ENCODE data around the gene KCNQ1.

Gene KCNQ1

DNA sequence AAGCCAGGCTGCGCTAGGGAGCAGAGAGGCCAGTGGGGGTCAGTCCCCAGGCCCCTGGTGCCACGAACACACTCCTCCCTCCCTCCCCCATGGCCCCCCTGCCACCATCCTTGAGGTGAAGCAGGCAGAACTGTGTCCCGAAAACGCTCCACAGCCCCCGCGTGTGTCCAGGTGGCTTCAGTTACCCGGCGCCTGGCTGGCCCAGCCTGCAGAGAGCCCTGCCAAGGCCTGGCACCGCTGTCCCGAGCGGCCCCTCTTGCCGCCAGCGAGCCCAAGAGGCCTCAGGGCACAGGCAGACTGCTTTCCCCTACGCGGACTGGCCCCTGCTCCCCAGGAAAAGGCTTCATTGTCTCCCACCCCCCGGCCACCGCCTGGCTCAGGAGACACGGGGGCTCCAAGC lies 413.1 kb downstream of the KCNQ1 start:
- DNase-seq (ENCODE audit: low read depth, low spot score) = no peak

DNA sequence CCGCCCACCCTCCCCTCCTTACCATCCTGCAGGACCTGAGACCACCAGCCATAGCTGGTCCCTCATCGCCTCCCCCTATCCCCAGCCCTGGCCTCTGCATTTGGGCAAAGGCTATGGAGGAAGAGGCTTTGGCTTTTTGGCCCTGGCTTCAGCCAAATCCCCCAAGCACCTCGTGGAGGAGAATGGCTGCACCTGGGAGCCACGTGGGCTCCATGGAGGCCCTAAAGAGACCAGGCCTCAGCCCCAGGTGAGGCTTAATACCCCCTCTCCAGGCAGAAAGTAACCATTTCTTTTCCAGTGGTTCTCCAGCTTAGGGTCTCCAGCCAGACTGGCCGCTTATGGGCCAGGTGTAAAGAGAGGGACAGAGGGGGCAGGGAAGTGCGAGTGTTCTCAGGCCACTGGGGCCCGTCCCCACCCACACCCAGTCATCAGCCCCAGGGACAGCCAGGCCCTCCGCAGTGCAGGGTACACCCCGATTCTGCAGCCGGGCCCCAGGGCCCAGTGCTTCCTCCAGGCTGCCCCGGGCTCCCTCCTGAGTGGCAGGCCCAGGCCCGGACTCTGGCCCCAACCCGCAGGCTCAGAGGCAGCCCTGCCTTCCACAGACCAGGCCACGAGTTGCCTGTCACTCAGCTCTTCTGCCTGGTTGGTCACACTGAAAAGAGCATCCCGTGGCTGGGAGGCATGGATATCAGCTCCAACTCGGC lies 414.3 kb downstream of the KCNQ1 start:
- DNase-seq (ENCODE audit: low read depth, low spot score) = no peak

DNA sequence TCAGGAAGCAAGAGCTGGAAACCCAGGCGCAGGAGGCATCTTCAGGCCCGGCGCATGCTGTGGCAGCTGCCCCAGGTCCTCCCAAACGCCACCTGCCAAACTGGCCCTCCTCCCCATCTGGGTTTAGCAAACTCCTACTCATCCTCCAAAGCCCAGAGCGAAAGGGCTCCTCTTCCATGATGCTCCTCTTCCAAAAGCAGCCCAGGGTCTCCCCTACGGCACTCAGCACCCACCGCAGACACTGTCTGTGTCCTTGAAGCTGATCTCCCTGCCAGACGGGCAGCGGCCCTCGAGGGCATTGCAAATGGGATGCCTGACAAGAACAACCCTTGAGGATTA lies 414.9 kb downstream of the KCNQ1 start:
- no peak for DNase-seq (ENCODE audit: low read depth, low spot score)

DNA sequence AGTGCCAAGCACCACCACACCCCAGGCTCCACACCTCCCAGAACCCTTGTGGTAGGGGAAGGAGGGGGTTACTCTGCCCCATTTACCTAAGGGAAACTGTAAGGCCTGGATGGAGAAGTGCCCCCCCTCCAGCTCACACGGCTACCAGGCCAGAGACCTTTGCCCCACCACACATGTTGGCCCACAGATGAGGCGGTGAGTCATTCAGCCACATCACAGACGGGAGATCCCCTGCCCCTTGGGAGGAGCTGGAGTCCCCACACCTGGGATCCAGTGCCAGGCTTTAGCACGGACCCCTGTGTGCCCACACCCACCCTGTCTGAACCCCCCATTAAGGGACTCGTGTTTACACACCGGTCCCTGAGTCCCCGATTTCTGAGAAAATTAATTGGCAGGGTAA lies 415.8 kb downstream of the KCNQ1 start:
- no peak for DNase-seq (ENCODE audit: low read depth, low spot score)

DNA sequence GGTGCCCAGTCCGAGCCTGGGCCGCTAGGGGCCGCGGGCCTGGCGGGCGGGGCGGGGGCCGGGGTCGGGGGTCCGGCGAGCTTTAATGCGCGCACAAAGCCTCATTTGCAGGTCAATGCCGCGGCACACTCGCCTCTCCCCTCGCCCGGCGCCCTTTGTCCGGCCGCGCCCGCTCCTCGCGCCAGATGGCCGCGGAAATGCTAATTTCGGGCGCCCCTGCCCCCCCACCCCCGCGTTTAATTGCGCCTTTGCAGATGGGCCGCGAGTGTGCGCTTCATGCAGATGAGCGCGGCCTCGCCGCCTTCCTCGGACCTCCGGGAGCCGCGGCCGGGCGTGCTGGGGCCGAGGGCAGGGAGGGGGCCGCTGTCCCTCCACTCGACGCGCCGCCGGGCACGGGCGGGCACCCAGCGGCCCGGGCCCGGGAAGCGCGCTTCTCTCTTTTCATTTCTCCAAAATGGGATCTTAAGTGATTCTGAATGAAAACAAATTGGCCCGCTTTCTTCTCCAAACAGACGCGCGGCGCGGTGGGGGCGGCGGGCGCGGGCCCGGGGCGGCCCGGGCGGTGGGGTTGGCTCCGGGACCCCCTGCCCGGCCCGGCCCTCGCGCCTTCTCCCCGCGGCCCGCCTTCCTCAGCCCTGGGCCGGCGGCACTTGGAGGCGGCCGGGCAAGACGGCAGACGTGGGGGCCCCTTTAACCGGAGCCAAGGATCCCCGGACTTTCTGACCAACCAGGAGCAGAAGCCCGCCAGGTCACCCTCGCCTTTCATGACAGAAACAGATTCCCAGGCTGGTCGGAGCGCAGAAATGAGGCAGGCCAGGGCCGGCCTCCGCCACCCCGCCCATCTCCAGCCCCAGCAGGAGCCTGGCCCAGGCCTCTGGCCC lies 417.8 kb downstream of the KCNQ1 start:
- no peak for DNase-seq (ENCODE audit: low read depth, low spot score)

DNA sequence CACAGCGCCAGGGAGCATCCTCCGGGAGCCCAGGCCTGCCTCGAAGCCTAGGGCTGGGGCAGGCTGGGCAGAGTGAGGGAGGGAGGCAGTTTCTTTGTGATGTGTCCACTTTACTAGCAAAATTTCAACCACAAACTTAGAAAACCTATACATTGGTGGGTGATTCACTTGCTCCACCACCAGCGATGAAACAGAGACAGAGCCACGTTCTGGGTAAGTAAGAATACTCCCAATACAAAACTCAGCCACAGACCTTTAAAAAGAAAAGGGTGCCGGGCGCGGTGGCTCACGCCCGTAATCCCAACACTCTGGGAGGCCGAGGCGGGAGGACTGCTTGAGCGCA lies 418.4 kb downstream of the KCNQ1 start:
- DNase-seq (ENCODE audit: low read depth, low spot score) = no peak

DNA sequence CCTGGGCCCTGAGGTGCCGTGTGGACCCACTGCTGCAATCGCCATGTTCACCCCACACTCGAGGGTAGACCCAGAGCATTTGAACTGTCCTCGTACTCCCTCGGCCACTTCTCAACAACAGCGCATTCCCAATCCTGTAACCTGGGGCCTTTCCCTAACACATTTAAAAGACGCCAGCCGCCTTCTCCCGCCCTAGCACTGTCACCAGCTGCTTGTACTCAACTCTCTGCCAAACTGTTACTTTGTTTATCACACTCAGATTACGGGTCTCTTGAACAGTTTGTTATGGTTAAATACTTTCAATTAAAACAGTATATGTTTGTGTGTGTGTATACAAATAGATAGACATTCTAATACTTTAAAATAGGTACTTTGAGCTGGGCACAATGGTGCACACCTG lies 420.1 kb downstream of the KCNQ1 start:
- no peak for DNase-seq (ENCODE audit: low read depth, low spot score)

DNA sequence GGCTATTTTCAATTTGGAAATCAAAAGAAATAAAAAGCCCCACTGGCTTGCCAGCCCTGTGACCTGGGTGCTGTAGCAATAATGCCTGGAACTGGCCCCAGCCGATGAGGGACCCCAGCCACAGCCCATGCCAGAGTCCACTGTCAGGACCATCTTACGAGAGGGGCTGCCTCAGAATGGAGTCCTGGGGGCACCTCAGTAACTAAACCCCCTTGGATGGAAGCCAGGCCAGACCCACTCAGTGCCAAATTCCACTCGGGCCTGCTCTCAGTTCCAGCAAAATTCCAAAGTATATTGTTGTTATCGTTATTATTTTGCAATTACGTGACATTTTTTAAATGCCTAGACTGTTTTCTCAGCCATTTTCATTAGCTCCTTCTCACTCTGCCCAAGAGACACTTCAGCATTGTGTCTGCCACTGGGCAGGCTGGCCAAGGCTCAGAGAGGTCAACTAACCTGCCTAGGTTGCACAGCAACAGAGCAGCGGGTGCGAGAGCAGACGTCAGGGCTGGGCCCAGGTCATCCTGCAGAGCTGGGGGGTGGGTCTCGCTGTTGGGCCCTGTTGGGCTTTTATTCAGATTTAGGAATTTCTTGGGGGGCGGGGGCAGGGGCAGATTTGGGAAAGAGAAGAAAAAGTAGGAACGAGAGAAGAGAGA lies 421.2 kb downstream of the KCNQ1 start:
- DNase-seq (ENCODE audit: low read depth, low spot score) = no peak

DNA sequence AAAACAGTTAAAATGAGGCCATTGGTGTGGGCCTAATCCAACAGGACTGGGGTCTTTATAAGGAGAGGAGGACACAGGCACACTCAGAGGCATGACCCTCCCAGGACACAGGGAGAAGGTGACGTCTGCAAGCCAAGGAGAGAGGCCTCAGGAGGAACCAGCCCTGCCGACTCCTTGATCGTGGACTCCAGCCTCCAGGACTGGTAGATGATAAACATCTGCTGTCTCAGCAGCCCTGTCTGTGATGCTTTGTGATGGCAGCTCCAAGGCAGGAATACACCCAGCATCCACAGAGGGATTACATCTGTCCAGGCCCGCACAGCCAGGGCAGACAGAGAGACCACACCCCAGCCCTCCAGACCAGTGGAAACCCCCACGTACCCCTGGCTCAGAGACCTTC lies 422.3 kb downstream of the KCNQ1 start:
- no peak for DNase-seq (ENCODE audit: low read depth, low spot score)

DNA sequence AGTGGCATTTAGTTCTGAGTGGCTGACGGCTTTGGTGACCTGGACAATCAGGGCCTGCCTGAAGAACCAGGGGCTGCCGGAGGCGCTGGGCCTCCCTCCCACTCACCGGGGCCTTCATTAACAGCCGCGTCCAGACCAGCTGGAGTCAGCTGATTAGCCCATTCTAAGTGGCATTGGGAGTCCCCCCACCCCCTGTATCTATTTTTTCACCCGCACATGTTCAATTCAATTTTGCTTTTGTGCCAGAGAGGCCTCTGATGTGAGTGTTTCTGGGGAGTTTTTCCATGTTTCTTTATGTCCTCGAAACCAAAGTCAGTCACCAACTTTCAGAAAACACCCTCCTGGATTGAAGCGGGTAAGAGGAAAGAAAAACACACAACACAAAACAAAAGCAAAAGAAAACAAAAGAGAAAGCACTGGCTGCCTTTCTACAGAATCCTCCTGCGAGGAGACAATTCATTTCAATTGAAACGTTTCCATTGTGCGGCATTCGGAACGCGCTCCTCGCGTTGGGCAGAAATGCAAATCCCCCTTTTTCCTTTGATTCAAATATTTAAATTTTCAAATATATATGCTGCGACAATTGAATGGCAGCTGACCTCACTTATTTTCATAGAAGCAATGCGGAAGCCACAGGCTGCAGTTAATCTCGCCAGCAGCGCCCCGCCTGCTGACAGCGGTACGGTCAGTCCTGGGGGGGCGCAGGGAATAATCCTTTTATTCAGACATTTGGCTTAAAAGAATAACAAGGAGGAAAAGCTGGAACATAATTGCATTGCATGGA lies 423.1 kb downstream of the KCNQ1 start:
- DNase-seq (ENCODE audit: low read depth, low spot score) = no peak

DNA sequence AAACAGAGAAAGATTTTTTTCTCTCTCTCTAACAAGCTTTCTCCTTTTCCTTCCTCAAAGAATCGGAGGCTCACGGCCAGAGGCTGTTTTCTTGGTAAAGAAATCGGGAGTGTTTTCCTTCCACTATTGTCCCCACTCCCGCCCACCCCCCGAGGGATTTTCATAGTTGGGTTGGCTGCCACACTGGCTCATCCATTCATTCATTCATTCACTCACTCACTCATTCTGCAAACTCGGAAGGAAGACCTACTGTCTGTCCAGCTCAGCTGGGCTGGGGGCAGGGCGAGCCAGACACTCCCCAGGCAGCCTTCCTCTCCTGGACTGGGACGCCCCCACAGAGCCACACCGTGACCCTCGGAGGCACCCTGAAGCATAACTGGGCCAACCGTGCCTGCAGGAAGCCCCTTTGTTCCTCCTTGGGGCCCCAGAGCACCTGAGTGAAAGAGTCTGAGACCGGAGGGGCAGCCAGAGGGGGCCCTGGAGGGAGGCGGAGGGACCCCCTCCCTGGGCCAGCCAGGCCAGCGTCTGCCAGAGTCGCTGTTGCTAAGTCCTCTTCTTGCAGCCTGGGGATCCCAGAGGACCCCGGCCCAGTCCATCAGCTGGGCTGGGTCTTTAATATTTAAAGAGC lies 423.8 kb downstream of the KCNQ1 start:
- DNase-seq (ENCODE audit: low read depth, low spot score) = no peak

DNA sequence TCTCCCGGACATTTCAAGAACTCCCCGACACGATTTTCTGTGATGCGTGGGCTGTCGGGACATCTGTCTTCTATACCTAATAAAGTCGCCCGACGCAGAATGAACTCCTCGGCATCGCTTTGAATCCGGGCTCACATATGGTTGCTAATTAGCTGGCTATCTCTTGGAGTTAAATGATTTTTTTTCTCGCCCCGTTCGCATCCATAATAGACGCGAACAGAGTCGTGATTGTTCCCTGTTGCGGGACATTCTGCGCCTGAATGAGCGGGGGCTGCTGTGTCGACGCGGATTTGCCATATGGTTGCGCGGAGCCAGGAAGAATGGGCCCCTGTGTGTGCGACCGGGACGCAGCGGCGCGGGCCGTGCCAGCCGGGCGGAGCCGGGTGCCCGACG lies 424.3 kb downstream of the KCNQ1 start:
- DNase-seq (ENCODE audit: low read depth, low spot score) = no peak

DNA sequence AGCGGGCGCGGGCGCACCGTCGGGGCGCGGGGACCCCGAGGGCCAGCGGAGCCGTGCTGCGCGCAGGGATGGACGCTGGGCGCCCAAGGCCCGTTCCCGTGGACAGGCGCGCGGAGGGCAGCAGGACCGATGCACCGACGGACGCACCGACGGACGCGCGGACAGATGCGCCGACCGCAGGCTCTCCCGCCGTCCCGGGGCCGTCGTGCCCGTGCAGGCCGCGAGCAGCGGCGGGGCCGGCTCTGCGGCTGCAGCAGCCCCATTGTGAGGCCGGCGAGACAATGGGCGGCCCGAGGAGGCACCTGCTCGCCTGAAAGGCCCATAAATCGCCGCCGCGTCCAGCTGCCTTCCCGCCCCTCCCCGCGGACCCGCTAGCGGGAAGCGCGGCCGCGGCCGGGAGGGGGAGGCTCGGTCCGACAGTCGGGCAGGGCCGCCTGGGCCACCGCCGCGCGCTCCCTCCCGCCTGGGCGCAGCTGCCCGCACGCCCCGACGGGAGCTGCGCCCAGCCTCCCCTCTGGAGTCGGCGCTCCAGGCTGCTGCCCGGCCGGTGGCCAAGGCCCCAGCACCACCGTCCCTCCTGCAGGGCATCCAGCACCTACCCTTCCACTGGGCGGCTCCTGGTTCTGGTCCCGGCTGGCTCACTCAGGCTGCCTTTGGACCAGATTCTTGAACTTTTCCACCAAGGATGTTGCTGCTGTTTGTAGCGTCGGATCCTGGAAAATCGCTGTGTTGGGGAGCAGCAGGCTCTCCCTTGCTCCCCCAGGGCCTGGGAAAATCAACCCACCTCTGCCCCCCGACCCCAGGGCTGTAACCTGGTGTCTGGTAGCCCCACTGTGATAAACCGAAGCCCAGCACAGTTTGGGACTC lies 425.0 kb downstream of the KCNQ1 start:
- no peak for DNase-seq (ENCODE audit: low read depth, low spot score)

DNA sequence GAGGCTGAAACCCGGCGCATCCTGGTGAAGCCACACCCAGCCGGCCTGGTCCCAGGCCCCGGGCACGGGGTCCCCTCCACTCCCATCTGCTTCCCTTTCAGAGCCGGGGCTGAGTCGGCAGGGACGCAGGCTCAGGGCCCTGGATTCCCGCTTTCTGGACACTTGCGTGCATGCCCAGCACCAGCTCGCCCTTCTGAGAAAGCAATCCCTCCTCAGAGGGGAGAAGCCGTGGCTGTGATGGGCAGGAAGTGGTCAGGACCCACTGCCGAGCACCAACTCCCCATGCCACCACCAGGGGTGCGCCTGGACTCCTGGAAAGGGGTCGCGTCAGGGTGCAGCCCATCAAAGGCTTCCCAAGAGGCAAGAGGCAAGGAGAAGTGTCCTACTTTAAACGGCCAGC lies 425.7 kb downstream of the KCNQ1 start:
- DNase-seq (ENCODE audit: low read depth, low spot score) = no peak

DNA sequence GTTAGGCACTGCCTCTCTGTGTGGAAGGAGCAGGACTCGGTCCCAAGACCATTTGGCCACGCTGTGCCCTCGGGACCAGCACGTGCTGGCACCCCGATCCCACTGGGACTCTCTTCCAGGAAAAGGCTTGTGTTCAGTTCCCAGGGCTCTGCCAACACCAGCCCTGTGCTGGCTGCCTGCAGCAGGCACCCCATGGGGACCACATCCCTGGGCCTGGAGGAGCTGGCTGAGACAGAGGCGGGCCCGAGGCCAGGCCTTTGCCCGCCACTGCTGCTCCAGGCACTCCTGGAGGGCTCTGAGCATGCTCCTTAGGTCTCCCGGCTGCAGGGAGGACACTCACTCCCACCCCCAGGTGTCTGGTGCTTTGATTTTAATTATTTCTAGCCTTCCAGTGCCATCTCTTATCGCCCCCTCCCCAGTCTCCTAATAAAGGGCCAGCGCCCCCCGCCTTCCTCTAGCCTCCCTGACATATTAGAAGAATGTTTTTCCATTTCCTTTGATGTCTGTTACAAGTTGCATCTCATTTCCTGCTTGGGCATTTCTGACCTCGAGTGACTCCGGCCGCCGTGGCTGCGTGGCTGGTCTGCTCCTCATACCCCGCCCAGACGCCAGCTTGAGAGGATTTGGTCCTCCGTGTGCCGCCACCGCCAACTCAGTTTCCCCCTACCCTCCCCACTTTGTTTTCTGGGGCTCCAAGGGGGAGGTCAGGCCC lies 426.3 kb downstream of the KCNQ1 start:
- DNase-seq (ENCODE audit: low read depth, low spot score) = no peak

DNA sequence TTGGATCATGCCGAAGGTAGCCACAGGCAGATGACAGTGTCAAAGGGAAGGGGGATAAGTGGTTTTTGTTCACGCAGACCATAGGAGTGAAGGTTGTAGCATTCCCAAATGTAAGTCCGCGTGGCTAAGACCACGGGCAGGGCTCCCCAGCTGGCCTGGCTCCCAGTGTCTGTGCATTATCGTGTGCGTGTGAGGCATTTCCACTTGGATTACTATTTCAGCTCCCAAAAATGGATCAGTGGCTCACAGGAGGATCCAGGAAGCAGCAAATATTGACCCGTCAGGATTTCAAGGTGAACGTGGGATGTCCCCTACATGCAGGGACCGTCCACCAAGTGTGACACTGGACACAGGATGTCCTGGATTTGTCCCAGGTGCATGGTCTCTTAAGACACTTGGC lies 430.2 kb downstream of the KCNQ1 start:
- DNase-seq (ENCODE audit: low read depth, low spot score) = no peak

DNA sequence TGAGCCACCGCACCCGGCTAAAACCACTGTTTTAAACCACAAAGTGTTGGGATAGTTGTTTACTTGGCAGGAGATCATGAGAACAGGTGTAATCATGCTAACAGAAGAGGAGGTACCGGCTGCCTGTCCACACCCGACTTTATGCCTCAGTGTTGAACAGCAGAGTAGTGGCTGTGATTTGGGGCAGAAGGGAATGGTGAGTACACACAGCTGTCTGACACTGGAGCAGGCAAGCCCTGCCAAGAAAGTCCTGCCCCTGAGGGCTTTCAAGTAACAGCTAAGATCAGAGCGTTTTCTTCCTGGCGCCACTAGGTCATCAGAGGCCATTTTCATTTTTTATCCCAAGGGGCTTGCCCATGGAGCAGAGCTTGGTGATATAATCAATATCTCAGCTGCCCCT lies 432.7 kb downstream of the KCNQ1 start:
- no peak for DNase-seq (ENCODE audit: low read depth, low spot score)

DNA sequence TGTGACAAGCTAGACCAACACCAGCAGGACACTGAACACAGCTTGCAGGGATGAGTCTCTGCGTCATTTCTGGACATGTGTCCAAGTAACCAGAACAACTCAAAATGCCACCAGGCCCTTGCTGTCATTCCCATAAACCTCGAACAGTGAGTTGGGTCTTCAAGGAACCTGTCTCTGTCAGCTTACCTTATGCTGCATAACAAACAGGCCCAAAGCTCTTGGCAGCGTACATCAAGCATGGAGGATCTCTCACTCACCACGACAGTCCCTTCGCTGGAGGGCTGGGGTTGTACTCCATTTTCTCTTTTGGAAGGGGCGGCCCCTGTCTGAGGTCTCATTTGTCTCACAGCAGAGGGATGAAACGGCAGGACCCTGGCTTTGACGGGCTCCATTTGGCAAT lies 434.0 kb downstream of the KCNQ1 start:
- no peak for DNase-seq (ENCODE audit: low read depth, low spot score)

DNA sequence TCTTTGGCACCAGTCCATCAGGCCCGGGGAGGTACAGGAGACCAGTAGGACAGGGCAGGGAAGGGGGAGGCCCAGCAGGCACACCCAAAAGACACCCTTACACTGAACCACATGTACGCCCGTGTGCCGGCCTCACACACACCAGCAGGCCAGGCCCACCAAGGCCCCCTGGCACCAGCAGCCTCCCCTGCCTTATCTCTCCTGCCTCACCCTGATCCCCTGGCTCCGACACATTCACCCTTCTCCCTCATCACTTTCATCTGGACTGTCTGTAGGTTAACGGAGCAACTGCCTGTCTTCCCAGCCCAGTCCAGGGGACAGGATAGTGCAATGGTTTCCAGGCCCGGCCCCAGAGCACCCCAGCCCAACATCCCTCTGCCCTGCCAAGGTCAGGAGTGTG lies 435.8 kb downstream of the KCNQ1 start:
- DNase-seq (ENCODE audit: low read depth, low spot score) = no peak

Data from activated CD4-positive, CD25-positive, alpha-beta regulatory T cell treated with anti-CD3 and anti-CD28 coated beads, Interleukin-2, amount 50 U/mL, for 16 hours (primary cell).